Effector memory CD8-positive, alpha-beta T cell (primary cell): ENCODE measurements around the gene RNASE4.
A peak's percentile ranks its signal among the peaks of the same experiment; 100 is the strongest.

Experiments
- ATAC-seq: fragments of 150-1000 bp; cut with Tn5 transposase; replicated peaks from 2 replicates; pipeline ENCODE4 v1.10.0; 2021; ENCODE audit warnings: mild to moderate bottlenecking, moderate library complexity
- DNase-seq, 3 experiments: peaks; one replicate each; pipeline ENCODE4 v3.0.0; 2021
- H3K27ac Mint-ChIP-seq, 2 donors: one replicate each; pipeline ENCODE4 v1.8.0; 2022; ENCODE audit warnings: mild to moderate bottlenecking in 2 of 2, mixed read lengths in 2 of 2, moderate library complexity in 2 of 2
- H3K27me3 Mint-ChIP-seq, 2 donors: one replicate each; pipeline ENCODE4 v1.8.0; 2022; ENCODE audit warnings: mixed read lengths in 2 of 2
- H3K36me3 Mint-ChIP-seq: one replicate; pipeline ENCODE4 v1.8.0; 2022; ENCODE audit warnings: mild to moderate bottlenecking, moderate library complexity, mixed read lengths; ENCODE audit not compliant: insufficient read depth
- H3K4me1 Mint-ChIP-seq, 2 donors: one replicate each; pipeline ENCODE4 v1.8.0; 2022; ENCODE audit warnings: low read depth in 2 of 2, mixed read lengths in 2 of 2
- H3K4me3 Mint-ChIP-seq, 2 donors: one replicate each; pipeline ENCODE4 v1.8.0; 2022; ENCODE audit warnings: mild to moderate bottlenecking in 2 of 2, mixed read lengths in 2 of 2, moderate library complexity in 2 of 2
- H3K9me3 Mint-ChIP-seq, 2 donors: one replicate each; pipeline ENCODE4 v1.8.0; 2022; ENCODE audit warnings: mixed read lengths in 2 of 2

Gene RNASE4

GRCh38 chr14:20682127-20682434 lies 2.3 kb upstream of the RNASE4 start:
- no peak for ATAC-seq
- DNase-seq, result no peak
- no peaks in the 10 kb centered on the region for H3K27me3 Mint-ChIP-seq
- no peaks in the 10 kb centered on the region for H3K9me3 Mint-ChIP-seq
- peaks cover 0 to 21% of the 10 kb centered on the region in 2 donors for H3K4me1 Mint-ChIP-seq
- no peak overlapping the region for H3K4me3 Mint-ChIP-seq
- H3K27ac Mint-ChIP-seq, result no peak overlapping the region
- H3K36me3 Mint-ChIP-seq, result no peaks in the 10 kb centered on the region

GRCh38 chr14:20682435-20683124 lies 1.8 kb upstream of the RNASE4 start:
- peak; percentile 61 for ATAC-seq
- no peak overlapping the region for H3K4me3 Mint-ChIP-seq
- H3K36me3 Mint-ChIP-seq, result no peaks in the 10 kb centered on the region
- no peaks in the 10 kb centered on the region for H3K27me3 Mint-ChIP-seq
- no peaks in the 10 kb centered on the region for H3K9me3 Mint-ChIP-seq
- H3K4me1 Mint-ChIP-seq, result peaks cover 0 to 21% of the 10 kb centered on the region in 2 donors
- no peak overlapping the region for H3K27ac Mint-ChIP-seq
- DNase-seq, result peak; percentile 66 to 68 (median 67)

GRCh38 chr14:20683125-20683890 lies 1.1 kb upstream of the RNASE4 start:
- ATAC-seq (peak; percentile 36), DNase-seq (peak; percentile 74 to 80 (median 74))
- Mint-ChIP-seq H3K9me3 (no peaks in the 10 kb centered on the region), H3K27me3 (no peaks in the 10 kb centered on the region), H3K4me3 (no peak overlapping the region), H3K36me3 (no peaks in the 10 kb centered on the region), H3K27ac (no peak overlapping the region), H3K4me1 (peaks cover 0 to 21% of the 10 kb centered on the region in 2 donors)

GRCh38 chr14:20684662-20685456 lies 499 bp downstream of the RNASE4 start:
- DNase-seq (no peak), ATAC-seq (no peak)
- no peaks in the 10 kb centered on the region for H3K27me3 Mint-ChIP-seq
- H3K27ac Mint-ChIP-seq, result no peak overlapping the region
- H3K4me3 Mint-ChIP-seq, result no peak overlapping the region
- peaks cover 0 to 21% of the 10 kb centered on the region in 2 donors for H3K4me1 Mint-ChIP-seq
- H3K36me3 Mint-ChIP-seq, result no peaks in the 10 kb centered on the region
- H3K9me3 Mint-ChIP-seq, result no peaks in the 10 kb centered on the region

- ATAC-seq (no peak), DNase-seq (no peak)
- Mint-ChIP-seq H3K4me1 (peaks cover 6 to 7% of the 10 kb centered on the region in 2 donors), H3K4me3 (no peak overlapping the region), H3K9me3 (no peaks in the 10 kb centered on the region), H3K27me3 (no peaks in the 10 kb centered on the region), H3K27ac (no peak overlapping the region), H3K36me3 (no peaks in the 10 kb centered on the region)
Observed at GRCh38 chr14:20686386-20687143, 2.2 kb downstream of the RNASE4 start.

DNA sequence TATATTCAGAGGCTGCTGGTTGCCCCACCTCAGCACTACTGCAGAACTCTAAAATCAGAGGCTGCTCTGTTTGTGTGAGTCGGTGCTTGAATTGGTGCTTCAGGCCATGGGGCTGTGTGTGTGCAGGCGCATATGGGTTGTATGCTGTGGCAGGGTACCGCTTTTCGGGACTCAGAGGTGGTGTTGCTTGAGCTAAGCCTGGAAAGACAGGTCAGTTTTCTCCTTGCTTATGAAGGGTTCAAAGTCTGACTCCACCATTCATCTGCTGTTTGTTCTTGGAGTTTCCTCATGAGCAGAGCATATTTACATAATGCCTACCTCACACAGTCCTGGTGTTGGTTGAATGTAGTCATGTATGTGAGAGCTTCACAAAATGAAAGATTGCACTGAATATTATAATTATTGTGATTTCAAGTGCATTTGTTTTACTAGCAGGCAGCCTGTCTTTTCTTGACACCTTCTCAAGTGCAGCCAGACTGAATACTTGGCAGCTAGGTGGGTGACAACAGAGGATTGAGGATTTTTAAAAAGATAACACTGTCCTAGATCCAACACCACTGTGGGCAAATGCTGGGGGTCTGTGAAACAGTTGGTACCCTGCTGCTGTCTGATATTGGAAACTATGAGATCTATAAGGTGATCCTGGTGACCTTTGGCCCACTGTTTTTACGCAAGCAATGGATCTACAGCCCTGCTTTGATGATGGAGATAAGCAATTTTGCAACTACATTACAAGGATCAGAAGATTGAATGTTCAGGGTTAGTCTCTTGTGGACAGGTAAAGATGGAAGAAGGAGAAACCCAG lies 3.2 kb downstream of the RNASE4 start:
- Mint-ChIP-seq H3K27me3 (no peaks in the 10 kb centered on the region), H3K4me1 (peaks cover 2 to 6% of the 10 kb centered on the region in 2 donors), H3K4me3 (no peak overlapping the region), H3K36me3 (no peaks in the 10 kb centered on the region), H3K9me3 (no peaks in the 10 kb centered on the region), H3K27ac (no peak overlapping the region)
- DNase-seq (no peak), ATAC-seq (no peak)

DNA sequence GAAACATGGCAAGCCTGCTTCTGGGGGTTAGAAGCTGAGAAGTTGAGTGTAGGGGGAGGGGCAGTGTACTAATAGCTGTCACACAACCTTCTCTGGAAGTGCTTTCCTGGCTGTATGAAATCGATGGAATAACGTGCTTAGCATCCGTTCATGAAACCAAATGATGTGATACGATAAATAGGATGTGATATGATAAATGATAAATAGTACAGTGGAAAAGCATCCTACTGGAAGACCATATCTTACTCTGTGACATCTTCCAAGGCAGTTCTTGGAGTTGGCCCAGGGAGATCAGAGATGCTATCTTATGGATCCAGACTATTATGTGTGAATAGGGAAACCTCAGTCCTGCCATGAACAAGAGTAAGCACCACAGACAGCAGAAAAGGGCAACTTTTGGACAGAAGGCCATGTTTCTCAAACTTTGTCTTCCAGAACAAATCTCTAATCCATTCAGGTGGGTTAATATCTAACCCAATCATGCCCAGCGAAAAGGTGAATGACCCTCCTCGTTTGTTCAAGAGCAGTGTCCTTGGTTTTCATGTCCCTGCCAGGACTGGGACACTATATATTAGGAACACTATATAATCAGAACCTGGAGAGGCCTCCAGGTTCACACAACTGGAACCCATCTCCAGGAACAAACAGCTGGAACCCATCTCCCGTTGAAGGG lies 3.9 kb downstream of the RNASE4 start, which contains the start of gene ANG:
Gene ANG, plus strand, starts transcription at position 598 of the 673 bp plus-strand sequence. CDS start 4,801 bp downstream, outside the sequence.
- H3K36me3 Mint-ChIP-seq, result no peaks in the 10 kb centered on the region
- ATAC-seq, result no peak
- no peaks in the 10 kb centered on the region for H3K9me3 Mint-ChIP-seq
- peaks cover 2 to 6% of the 10 kb centered on the region in 2 donors for H3K4me1 Mint-ChIP-seq
- H3K4me3 Mint-ChIP-seq, result no peak within 1 kb of the TSS
- H3K27me3 Mint-ChIP-seq, result no peaks in the 10 kb centered on the region
- no peak for DNase-seq
- no peak within 1 kb of the TSS for H3K27ac Mint-ChIP-seq

DNA sequence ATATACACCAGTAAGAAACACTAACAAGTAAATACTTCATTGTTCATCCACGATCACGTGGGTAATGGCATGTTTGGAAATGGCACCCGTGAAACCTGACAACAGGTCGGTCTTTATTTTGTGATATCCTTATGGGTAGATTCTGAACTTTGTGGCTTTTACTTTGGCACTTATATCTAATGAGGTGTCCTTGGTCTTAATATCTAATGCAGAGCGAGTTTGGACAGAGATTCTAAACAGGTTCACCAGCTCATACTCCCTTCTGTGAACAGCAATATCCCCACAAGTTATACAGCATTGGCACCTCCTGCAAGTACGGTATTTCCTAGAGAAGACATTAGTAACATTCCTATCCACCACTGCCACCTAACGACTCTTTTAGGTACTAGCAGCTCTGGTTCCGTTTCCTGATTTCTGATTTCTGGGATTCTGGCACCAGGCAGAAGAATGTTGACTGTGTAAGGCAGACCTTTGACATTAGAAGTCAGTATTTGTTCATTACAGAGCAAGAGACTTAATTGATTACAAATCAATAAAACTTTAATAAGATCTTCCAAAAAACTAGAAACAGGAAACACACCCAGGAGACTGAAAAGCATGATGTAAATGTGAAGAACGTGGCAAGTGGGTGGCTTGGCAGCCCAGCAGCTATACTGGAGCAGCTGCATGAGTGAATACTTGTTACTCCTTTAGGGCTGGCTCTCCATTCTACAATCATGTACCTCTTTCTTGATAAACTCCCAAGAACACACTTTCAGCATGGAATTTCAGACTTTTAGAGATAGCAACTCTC lies 6.7 kb downstream of the RNASE4 start:
- ATAC-seq (peak; percentile 98), DNase-seq (peak; percentile 49 to 56 (median 51))
- H3K27ac Mint-ChIP-seq, result no peak overlapping the region
- H3K27me3 Mint-ChIP-seq, result no peaks in the 10 kb centered on the region
- no peaks in the 10 kb centered on the region for H3K9me3 Mint-ChIP-seq
- peaks cover 0 to 6% of the 10 kb centered on the region in 2 donors for H3K4me1 Mint-ChIP-seq
- no peaks in the 10 kb centered on the region for H3K36me3 Mint-ChIP-seq
- H3K4me3 Mint-ChIP-seq, result no peak overlapping the region

GRCh38 chr14:20692116-20692751 lies 7.9 kb downstream of the RNASE4 start:
- no peak overlapping the region for H3K4me3 Mint-ChIP-seq
- DNase-seq (no peak), ATAC-seq (no peak)
- H3K27ac Mint-ChIP-seq, result no peak overlapping the region
- no peaks in the 10 kb centered on the region for H3K9me3 Mint-ChIP-seq
- H3K36me3 Mint-ChIP-seq, result no peaks in the 10 kb centered on the region
- H3K4me1 Mint-ChIP-seq, result peaks cover 0 to 6% of the 10 kb centered on the region in 2 donors
- H3K27me3 Mint-ChIP-seq, result no peaks in the 10 kb centered on the region

DNA sequence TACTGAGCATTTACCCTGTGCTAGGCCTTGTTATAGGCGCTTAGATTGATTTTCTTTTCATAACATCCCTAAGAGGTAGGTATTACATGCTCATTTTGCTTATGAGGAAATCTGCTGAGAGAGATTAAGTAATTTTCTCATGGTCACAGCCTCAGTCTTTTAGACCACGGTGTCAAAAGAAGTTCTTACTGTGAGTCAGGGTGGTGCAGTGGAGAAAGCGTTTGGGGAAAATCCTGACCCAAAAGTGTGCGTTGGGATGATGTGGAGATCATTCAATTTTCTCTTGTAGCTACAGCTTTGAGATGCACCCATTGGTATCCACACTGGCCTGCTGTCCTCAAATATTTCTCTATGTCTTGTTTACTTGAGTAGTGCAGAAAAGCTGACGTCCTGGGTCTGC lies 12.4 kb downstream of the RNASE4 start:
- Mint-ChIP-seq H3K36me3 (no peaks in the 10 kb centered on the region), H3K9me3 (no peaks in the 10 kb centered on the region), H3K27ac (no peak overlapping the region), H3K4me3 (no peak overlapping the region), H3K4me1 (peaks cover 0 to 3% of the 10 kb centered on the region in 2 donors), H3K27me3 (no peaks in the 10 kb centered on the region)
- no peak for DNase-seq
- ATAC-seq, result no peak

DNA sequence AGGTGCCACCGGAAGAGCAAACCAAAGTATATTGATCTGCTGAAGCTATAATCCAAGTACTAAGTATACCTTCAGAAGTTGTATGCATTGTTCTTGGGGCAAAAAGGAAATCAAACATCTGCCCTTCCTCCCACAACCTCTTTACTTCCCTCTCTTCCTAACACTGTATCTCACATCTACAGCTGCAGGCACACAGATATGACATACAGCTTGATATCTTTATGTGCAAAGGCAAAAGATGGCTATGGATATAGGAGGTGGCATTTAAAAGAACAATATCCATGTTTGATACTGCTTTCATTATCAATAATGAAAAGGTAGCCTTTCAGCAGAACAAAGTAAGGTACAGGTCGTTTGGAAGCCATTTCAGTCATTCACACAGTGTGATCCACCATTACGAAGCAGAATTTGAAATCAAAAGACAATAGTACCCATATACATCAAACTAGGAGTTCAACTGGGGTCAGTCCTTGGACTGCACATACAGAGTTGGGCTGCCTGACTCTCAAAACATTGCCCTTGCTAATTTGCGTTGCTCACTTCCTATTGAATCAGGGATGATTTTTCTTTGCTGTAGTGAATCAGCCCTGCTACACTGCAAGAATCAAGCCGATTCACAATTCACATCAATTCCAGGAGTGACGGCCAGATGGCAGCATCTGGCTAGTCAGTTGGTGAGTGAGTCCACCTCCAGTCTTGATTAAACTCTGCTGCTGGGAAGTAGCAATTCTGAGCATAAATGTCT lies 13.1 kb downstream of the RNASE4 start:
- no peak overlapping the region for H3K4me3 Mint-ChIP-seq
- DNase-seq (peak; percentile 50 to 69 (median 55)), ATAC-seq (peak; percentile 86)
- H3K4me1 Mint-ChIP-seq, result peaks cover 0 to 3% of the 10 kb centered on the region in 2 donors
- H3K36me3 Mint-ChIP-seq, result no peaks in the 10 kb centered on the region
- H3K27ac Mint-ChIP-seq, result no peak overlapping the region
- no peaks in the 10 kb centered on the region for H3K27me3 Mint-ChIP-seq
- no peaks in the 10 kb centered on the region for H3K9me3 Mint-ChIP-seq
